Endothelial cell of umbilical vein (primary cell): ENCODE measurements around the gene AIRE. TPM values are rescaled to one million over a fixed set of nuclear protein-coding genes. Genes with fewer than 3 reads are reported as not detected.

ENCODE experiments used
- BruUV-seq: library from RNA; stranded (reverse); fragments of 400-500 nt; replicated peaks from 2 replicates; lab custom pipeline; 2021; lab: Mats Ljungman, UMichigan
- CTCF ChIA-PET: fragments of 300-600, 350-600 bp; sonication (Branson Sonifier 250); formaldehyde crosslinking; loops from one replicate; lab custom pipeline; 2021; ENCODE audit warnings: antibody characterized with exemption, inconsistent platforms; lab: Charles Lee
- POLR2A ChIA-PET: fragments of 300-600, 350-600 bp; sonication (Branson Sonifier 250); formaldehyde crosslinking; loops from one replicate; lab custom pipeline; 2021; ENCODE audit warnings: antibody characterized with exemption, inconsistent platforms; lab: Charles Lee
- DNase-seq: peaks from one replicate; pipeline ENCODE4 v3.0.0-alpha.2; 2011; ENCODE audit warnings: low read depth, low spot score
- FAIRE-seq: peaks from 2 replicates; lab custom pipeline; 2011; peaks lifted over from hg19 to GRCh38; lab: Jason Lieb, UNC
- H2AFZ ChIP-seq: 2 replicates; pipeline ENCODE4 v1.6.0; 2012; ENCODE audit warnings: low read depth, low read length, control low read depth, inconsistent platforms
- H3K27ac ChIP-seq: 2 replicates; pipeline ENCODE4 v1.5.1; 2011; ENCODE audit warnings: low read depth, mild to moderate bottlenecking, control low read depth, low read length, moderate library complexity; ENCODE audit not compliant: insufficient read depth
- H3K27me3 ChIP-seq, 2 experiments: 2 replicates each; pipeline versions ENCODE4 v1.6.0 to v1.6.1; 2011; ENCODE audit warnings: low read length in 2 of 2, mixed read lengths in 1 of 2; ENCODE audit not compliant: control insufficient read depth in 2 of 2, insufficient read depth in 2 of 2
- H3K36me3 ChIP-seq, 2 experiments: 2 replicates in 1 of 2; 3 replicates in 1 of 2; pipeline ENCODE4 v1.5.1; 2011; ENCODE audit warnings: low read length in 2 of 2, mild to moderate bottlenecking in 1 of 2, moderate library complexity in 1 of 2; ENCODE audit not compliant: control insufficient read depth in 2 of 2, insufficient read depth in 2 of 2; ENCODE audit errors: extremely low read depth in 1 of 2
- H3K4me1 ChIP-seq: 3 replicates; pipeline ENCODE4 v1.5.1; 2011; ENCODE audit warnings: mild to moderate bottlenecking, low read length; ENCODE audit not compliant: control insufficient read depth, insufficient read depth; ENCODE audit errors: extremely low read depth
- H3K4me2 ChIP-seq: 2 replicates; pipeline ENCODE4 v1.6.1; 2011; ENCODE audit warnings: low read length, control low read depth, mixed read lengths; ENCODE audit not compliant: insufficient read depth
- H3K4me3 ChIP-seq, 3 experiments: fragments of 200-600 bp in 1 of 3; sonication (generic), shearing (Covaris generic) in 1 of 3; replicated peaks in 1 of 3; 2 replicates each; pipeline ENCODE4 v1.5.1; 2011 to 2016; ENCODE audit warnings: control low read depth in 3 of 3, low read length in 3 of 3, mild to moderate bottlenecking in 2 of 3, inconsistent platforms in 1 of 3, low read depth in 1 of 3, moderate library complexity in 1 of 3; ENCODE audit not compliant: insufficient read depth in 1 of 3
- H3K79me2 ChIP-seq: 2 replicates; pipeline ENCODE4 v1.6.0; 2012; ENCODE audit warnings: low read length, inconsistent platforms; ENCODE audit not compliant: control insufficient read depth, insufficient read depth
- H3K9ac ChIP-seq: replicated peaks from 2 replicates; pipeline ENCODE3; 2011; ENCODE audit warnings: low read length, control low read depth; ENCODE audit not compliant: insufficient read depth; ENCODE audit errors: extremely low read depth
- H3K9me1 ChIP-seq: replicated peaks from 3 replicates; pipeline ENCODE4 v1.6.0; 2011; ENCODE audit warnings: mild to moderate bottlenecking, low read length; ENCODE audit not compliant: control insufficient read depth, insufficient read depth; ENCODE audit errors: extremely low read depth
- H3K9me3 ChIP-seq: replicated peaks from 2 replicates; pipeline ENCODE4 v1.5.1; 2012; ENCODE audit warnings: low read length, inconsistent platforms; ENCODE audit not compliant: control insufficient read depth, insufficient read depth
- H4K20me1 ChIP-seq: replicated peaks from 2 replicates; pipeline ENCODE3; 2011; ENCODE audit warnings: mild to moderate bottlenecking, low read length; ENCODE audit not compliant: control insufficient read depth, insufficient read depth; ENCODE audit errors: extremely low read depth
- EZH2 ChIP-seq: IDR thresholded peaks from 2 replicates; pipeline ENCODE4 v1.6.1; 2012; ENCODE audit warnings: borderline replicate concordance, low read depth, mild to moderate bottlenecking, moderate library complexity, low read length, inconsistent platforms; ENCODE audit not compliant: severe bottlenecking
- FOS ChIP-seq: IDR thresholded peaks from 2 replicates; pipeline ENCODE4 v1.6.1; 2011; ENCODE audit warnings: mild to moderate bottlenecking, low read length, moderate library complexity, borderline replicate concordance; ENCODE audit not compliant: insufficient read depth
- GATA2 ChIP-seq: IDR thresholded peaks from 2 replicates; pipeline ENCODE4 v1.7.0; 2011; ENCODE audit warnings: low read depth, mild to moderate bottlenecking, moderate library complexity, mixed read lengths, low read length; ENCODE audit not compliant: insufficient read length, insufficient read depth
- JUN ChIP-seq: IDR thresholded peaks from 2 replicates; pipeline ENCODE4 v1.6.1; 2011; ENCODE audit warnings: borderline replicate concordance, low read depth; ENCODE audit not compliant: insufficient read length, insufficient read depth
- MYC ChIP-seq: IDR thresholded peaks from one replicate; pipeline ENCODE4 v1.6.1; 2011; ENCODE audit warnings: mild to moderate bottlenecking, low read depth, low read length
- POLR2A ChIP-seq: IDR thresholded peaks from 2 replicates; pipeline ENCODE4 v1.6.1; 2012; ENCODE audit warnings: low read depth, mild to moderate bottlenecking, control low read depth, low read length
- POLR2AphosphoS5 ChIP-seq: IDR thresholded peaks from 2 replicates; pipeline ENCODE4 v1.6.1; 2012; ENCODE audit warnings: low read depth, mild to moderate bottlenecking, control low read depth, low read length, moderate library complexity; ENCODE audit not compliant: insufficient read depth
- dilution Hi-C: fragments of 300-500 bp; cut with MboI; formaldehyde crosslinking; loops from one replicate; pipeline ENCODE4 v1.15.0; 2019; ENCODE audit warnings: low sequenced_read_pairs; ENCODE audit not compliant: extremely low pct_ligation_motif_present
- intact Hi-C: fragments of 100-400 bp; cut with micrococcal nuclease; formaldehyde crosslinking; loops from one replicate; pipeline ENCODE4 v1.10.0; 2022
- polyA plus RNA-seq, 4 experiments: library from polyadenylated mRNA; depleted of rRNA in 3 of 4; stranded (reverse) in 3 of 4; unstranded in 1 of 4; fragments of >200 nt; gene quantifications; 2 replicates each; pipeline versions ENCODE4 v1.2.1 to v1.2.3, GENCODE V29; 2011 to 2012; ENCODE audit warnings: missing spikeins in 1 of 4
- total RNA-seq: library from RNA; stranded (reverse); gene quantifications from 2 replicates; pipeline ENCODE4 v1.2.3, GENCODE V29; 2021
- TF ChIP-seq, protein P1 (sequence below): IDR thresholded peaks from 2 replicates; pipeline ENCODE4 v1.6.1; 2011; ENCODE audit not compliant: insufficient read depth, insufficient read length

Gene AIRE
- total and polyA plus RNA-seq, 2 donors (not counting 3 experiments of a cell fraction or from before 2014, with no cell fraction given) = 0.04 to 0.11 TPM

DNA sequence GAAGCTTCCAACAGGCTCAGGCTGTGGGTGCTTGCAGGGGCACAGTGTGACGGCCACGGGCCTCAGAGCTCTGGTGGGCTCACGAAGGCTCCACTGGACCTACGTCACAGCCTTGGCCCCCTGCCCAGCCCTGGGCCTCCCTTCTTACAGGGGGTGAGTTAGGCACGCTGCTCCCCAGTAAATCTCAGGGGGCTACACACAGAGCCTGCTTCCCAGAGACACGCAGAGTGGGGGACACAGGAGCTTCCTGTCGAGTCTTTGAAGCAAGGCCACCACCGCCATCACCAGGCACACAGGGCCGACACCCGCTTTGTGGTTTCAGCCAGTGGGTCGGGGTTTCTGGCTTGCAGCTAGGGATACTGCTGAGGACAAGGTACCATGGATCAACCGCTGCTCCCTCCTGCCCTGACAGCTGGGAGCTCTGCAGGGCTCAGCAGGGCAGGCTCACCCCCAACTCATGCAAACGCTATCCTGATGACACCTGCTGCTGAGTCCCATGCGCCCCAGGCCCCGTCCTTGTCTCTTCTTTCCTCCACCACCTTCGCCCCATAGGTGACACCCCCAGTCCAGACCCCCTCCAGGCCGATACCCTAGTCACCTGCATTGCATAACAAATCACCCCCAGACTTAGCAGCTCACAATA, 59.0 kb downstream of the AIRE start:
- POLR2A ChIA-PET = no interaction called here
- TF ChIP-seq EZH2 (no peak), POLR2A (no peak), GATA2 (no peak), MYC (no peak), POLR2AphosphoS5 (no peak), JUN (no peak), FOS (no peak)
- TF ChIP-seq, protein P1, sequence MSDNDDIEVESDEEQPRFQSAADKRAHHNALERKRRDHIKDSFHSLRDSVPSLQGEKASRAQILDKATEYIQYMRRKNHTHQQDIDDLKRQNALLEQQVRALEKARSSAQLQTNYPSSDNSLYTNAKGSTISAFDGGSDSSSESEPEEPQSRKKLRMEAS = no peak

More for the DNA sequence above, 59.0 kb downstream of the AIRE start:
- intact Hi-C loops = loop anchor here (10.0 kb wide), 1 partner anchor 110 kb away; the partner anchor contains the start of gene LRRC3
- no peak overlapping the region for H3K27ac ChIP-seq
- no peaks in the 10 kb centered on the region for H4K20me1 ChIP-seq
- FAIRE-seq (no peak), DNase-seq (no peak)
- no TSS peak for BruUV-seq
- H2AFZ ChIP-seq = no peak overlapping the region
- H3K27me3 ChIP-seq = peaks cover 2 to 5% of the 10 kb centered on the region in 2 experiments
- CTCF ChIA-PET = interaction anchor here (0.9 kb wide), 1 partner anchor 449 kb away, joined by 4 read pairs; no protein-coding TSS in a partner anchor
- H3K4me2 ChIP-seq = no peak overlapping the region
- dilution Hi-C loops = no loop called here
- H3K36me3 ChIP-seq = no peaks in the 10 kb centered on the region
- peaks cover 7% of the 10 kb centered on the region for H3K4me1 ChIP-seq
- H3K4me3 ChIP-seq = no peak overlapping the region
- H3K9me3 ChIP-seq = no peaks in the 10 kb centered on the region
- no peak overlapping the region for H3K9ac ChIP-seq
- no peaks in the 10 kb centered on the region for H3K79me2 ChIP-seq
- no peaks in the 10 kb centered on the region for H3K9me1 ChIP-seq
